ENCODE results near the gene CASKIN2. TPM values are rescaled to one million over a fixed set of nuclear protein-coding genes. Genes with fewer than 3 reads are reported as not detected.

Gene CASKIN2
- total and polyA plus RNA-seq, 2 of the 4 experiments (the other 2 are of a cell fraction) = 2.9 to 6.9 TPM

DNA sequence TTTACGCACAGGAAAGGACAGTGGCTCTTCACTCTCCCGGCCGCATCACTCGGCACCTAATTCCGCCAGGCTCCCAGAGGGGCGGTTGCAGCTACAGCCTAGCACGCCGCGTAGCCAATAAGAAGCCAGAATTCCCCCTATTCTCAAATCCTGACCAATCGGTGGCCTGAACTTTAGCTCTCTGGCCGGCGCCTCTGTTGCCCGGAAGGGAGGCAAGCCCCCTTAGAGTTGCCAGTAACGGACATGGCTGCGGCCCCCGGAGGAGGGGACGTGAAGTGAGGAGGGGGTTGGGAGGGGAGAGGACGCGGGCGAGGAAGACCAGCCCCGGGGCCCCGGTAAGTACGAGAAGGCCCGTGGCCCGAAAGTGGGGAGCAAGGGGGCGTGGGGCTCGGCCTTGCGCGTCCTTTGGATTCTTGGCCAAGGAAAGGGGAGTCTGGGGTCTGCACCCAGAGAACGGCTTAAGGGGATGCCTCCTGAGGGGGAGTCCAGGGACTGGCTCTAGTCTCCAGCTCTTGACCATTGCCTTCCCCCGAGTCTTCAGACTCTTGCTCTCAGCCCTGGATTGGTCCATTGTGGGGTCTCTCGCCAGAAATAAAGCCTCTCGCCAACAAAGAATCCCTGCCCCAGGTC is 58.8 kb downstream of the CASKIN2 start, which contains the start of gene TMEM94:
TSS of gene TMEM94 (plus strand) at position 219 of the 630 bp plus-strand sequence. CDS start 15,271 bp downstream, outside the sequence.
- peak within 1 kb of the TSS; percentile 73 for H2BK120ac ChIP-seq (ENCODE audit: low read depth, low read length)
- in situ Hi-C loops (cut with MboI; ENCODE audit: low sequenced_read_pairs) (no loop called here), intact Hi-C loops (cut with micrococcal nuclease) (no loop called here), dilution Hi-C loops (cut with HindIII; ENCODE audit: low sequenced_read_pairs, unreplicated experiment) (no loop called here)
- BruUV-seq (replicated peaks) = no TSS peak
- peak within 1 kb of the TSS; percentile 95 for H4K5ac ChIP-seq (ENCODE audit: low read depth, low read length)
- peak within 1 kb of the TSS; percentile 44; the same call in 1 of the 2 replicates for H2BK20ac ChIP-seq (ENCODE audit: low read depth, low read length)
- H4K91ac ChIP-seq (ENCODE audit: insufficient read depth, low read depth, low read length) = peak within 1 kb of the TSS; percentile 95
- peak; percentile 91 for ATAC-seq (ENCODE audit: low read depth)
- CTCF ChIA-PET = interaction anchor here (0.6 to 1.3 kb wide), 6 partner anchors 12 to 384 kb away, joined by 3 to 4 read pairs (median 3); partner anchors contain the start of gene TSEN54
- peak within 1 kb of the TSS; percentile 96 for H3K9ac ChIP-seq (ENCODE audit: low read depth, low read length)
- H3K79me1 ChIP-seq (ENCODE audit: low read depth in 1 of 2, low read length in 2 of 2) = peaks cover 31 to 43% of the 10 kb centered on the region in 2 experiments
- peak within 1 kb of the TSS; percentile 95 to 98 for H4K8ac ChIP-seq (ENCODE audit: low read depth in 2 of 2, low read length in 2 of 2)
- DNase-seq = peak; percentile 97
- peak within 1 kb of the TSS; percentile 79 for H3K27ac ChIP-seq (ENCODE audit: insufficient read depth, low read length)
- peak within 1 kb of the TSS; percentile 99 for H3K14ac ChIP-seq (replicated peaks; ENCODE audit: low read depth, low read length)
- peak within 1 kb of the TSS; percentile 98 for H2AFZ ChIP-seq (replicated peaks; ENCODE audit: low read length, poor library complexity)
- no peaks in the 10 kb centered on the region for H3K27me3 ChIP-seq (ENCODE audit: control insufficient read depth, insufficient read depth, low read length)
- peak within 1 kb of the TSS; percentile 79 for H2BK5ac ChIP-seq (ENCODE audit: low read depth, low read length, poor library complexity, severe bottlenecking)
- H3K9me3 ChIP-seq (ENCODE audit: control insufficient read depth, insufficient read depth, low read length) = no peaks in the 10 kb centered on the region
- peak within 1 kb of the TSS; percentile 85 for H3K18ac ChIP-seq (ENCODE audit: low read depth, low read length)
- peak within 1 kb of the TSS; percentile 93 for H3K4me2 ChIP-seq (ENCODE audit: low read depth, low read length)
- POLR2A ChIA-PET (ENCODE audit: unreplicated experiment) = interaction anchor here (1.2 kb wide), 1 partner anchor 25 kb away, joined by 3 read pairs; no protein-coding TSS in a partner anchor
- peak within 1 kb of the TSS; percentile 85; the same call in 1 of the 3 replicates for H2BK15ac ChIP-seq (ENCODE audit: low read depth, low read length)
- H3K4me1 ChIP-seq (ENCODE audit: control insufficient read depth, insufficient read depth, low read length) = peaks cover 6% of the 10 kb centered on the region
- peak within 1 kb of the TSS; percentile 99 for H3K23ac ChIP-seq (ENCODE audit: low read depth, low read length)
- 0% methylated on average over 3 of the region's 33 CpGs; no CpG with 5 or more reads in 1 of the 2 experiments for WGBS, 2 experiments (ENCODE audit: extremely low coverage in 2 of 2, insufficient read length in 1 of 2)
- no peaks in the 10 kb centered on the region for H3K36me3 ChIP-seq (ENCODE audit: control insufficient read depth, insufficient read depth, low read length)
- peaks cover 16% of the 10 kb centered on the region for H3K9me1 ChIP-seq (ENCODE audit: insufficient read depth, low read length)
- H4K20me1 ChIP-seq (ENCODE audit: insufficient read depth, low read length) = no peaks in the 10 kb centered on the region
- H3K56ac ChIP-seq (ENCODE audit: extremely low read depth, insufficient read depth, low read length) = peak within 1 kb of the TSS; percentile 96
- H3K4ac ChIP-seq (ENCODE audit: low read depth, low read length) = peak within 1 kb of the TSS; percentile 96
- H3K4me3 ChIP-seq (ENCODE audit: insufficient read depth, low read depth, low read length) = peak within 1 kb of the TSS; percentile 58
- peak within 1 kb of the TSS; percentile 94 for H2AK5ac ChIP-seq (ENCODE audit: low read depth, low read length)
- H2AK9ac ChIP-seq (replicated peaks; ENCODE audit: low read depth, low read length, poor library complexity) = peak within 1 kb of the TSS; percentile 99
- TF ChIP-seq, protein P1, sequence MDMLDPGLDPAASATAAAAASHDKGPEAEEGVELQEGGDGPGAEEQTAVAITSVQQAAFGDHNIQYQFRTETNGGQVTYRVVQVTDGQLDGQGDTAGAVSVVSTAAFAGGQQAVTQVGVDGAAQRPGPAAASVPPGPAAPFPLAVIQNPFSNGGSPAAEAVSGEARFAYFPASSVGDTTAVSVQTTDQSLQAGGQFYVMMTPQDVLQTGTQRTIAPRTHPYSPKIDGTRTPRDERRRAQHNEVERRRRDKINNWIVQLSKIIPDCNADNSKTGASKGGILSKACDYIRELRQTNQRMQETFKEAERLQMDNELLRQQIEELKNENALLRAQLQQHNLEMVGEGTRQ (IDR thresholded peaks at IDR 0.05; ENCODE audit: low read depth, low read length) = no peak
- TF ChIP-seq CEBPB (IDR thresholded peaks at IDR 0.05; ENCODE audit: low read depth, low read length) = no peak
- no peak for TF ChIP-seq RFX5 (IDR thresholded peaks at IDR 0.05; ENCODE audit: low read depth, low read length)
- TF ChIP-seq, protein P2, sequence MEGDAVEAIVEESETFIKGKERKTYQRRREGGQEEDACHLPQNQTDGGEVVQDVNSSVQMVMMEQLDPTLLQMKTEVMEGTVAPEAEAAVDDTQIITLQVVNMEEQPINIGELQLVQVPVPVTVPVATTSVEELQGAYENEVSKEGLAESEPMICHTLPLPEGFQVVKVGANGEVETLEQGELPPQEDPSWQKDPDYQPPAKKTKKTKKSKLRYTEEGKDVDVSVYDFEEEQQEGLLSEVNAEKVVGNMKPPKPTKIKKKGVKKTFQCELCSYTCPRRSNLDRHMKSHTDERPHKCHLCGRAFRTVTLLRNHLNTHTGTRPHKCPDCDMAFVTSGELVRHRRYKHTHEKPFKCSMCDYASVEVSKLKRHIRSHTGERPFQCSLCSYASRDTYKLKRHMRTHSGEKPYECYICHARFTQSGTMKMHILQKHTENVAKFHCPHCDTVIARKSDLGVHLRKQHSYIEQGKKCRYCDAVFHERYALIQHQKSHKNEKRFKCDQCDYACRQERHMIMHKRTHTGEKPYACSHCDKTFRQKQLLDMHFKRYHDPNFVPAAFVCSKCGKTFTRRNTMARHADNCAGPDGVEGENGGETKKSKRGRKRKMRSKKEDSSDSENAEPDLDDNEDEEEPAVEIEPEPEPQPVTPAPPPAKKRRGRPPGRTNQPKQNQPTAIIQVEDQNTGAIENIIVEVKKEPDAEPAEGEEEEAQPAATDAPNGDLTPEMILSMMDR (conservative IDR thresholded peaks at IDR 0.05; ENCODE audit: low read depth, low read length) = no peak
- no peak for TF ChIP-seq RAD21 (IDR thresholded peaks at IDR 0.05; ENCODE audit: low read length)
- peak; percentile 98 for TF ChIP-seq MAZ (IDR thresholded peaks at IDR 0.05; ENCODE audit: borderline replicate concordance, low read depth, low read length)
- peak; percentile 54; the same call in 1 of the 2 replicates for TF ChIP-seq POLR2A (IDR thresholded peaks at IDR 0.05; ENCODE audit: low read depth, low read length)
- no peak for TF ChIP-seq MAFK (IDR thresholded peaks at IDR 0.05; ENCODE audit: low read depth, low read length)
- TF ChIP-seq ELK1 (IDR thresholded peaks at IDR 0.05; ENCODE audit: borderline replicate concordance, low read depth, low read length) = no peak
- TF ChIP-seq BHLHE40 (IDR thresholded peaks at IDR 0.05; ENCODE audit: low read depth, low read length) = no peak
- no peak for TF ChIP-seq SMC3 (IDR thresholded peaks at IDR 0.05; ENCODE audit: low read depth, low read length)
- TF ChIP-seq CHD1 (IDR thresholded peaks at IDR 0.05; ENCODE audit: low read depth, low read length) = no peak
- no peak for TF ChIP-seq RCOR1 (IDR thresholded peaks at IDR 0.05; ENCODE audit: insufficient replicate concordance, low read length)
- no peak for TF ChIP-seq MXI1 (IDR thresholded peaks at IDR 0.05; ENCODE audit: borderline replicate concordance, low read depth, low read length)
- TF ChIP-seq FOS (IDR thresholded peaks at IDR 0.05; ENCODE audit: low read depth, low read length) = peak; percentile 79; the same call in 1 of the 2 replicates

Data from IMR-90 (cell line).